Stomach (tissue), 4 donors: ENCODE data around the gene KRTAP9-4.

Experiments used
- CTCF ChIP-seq, 7 experiments: fragments of 450-650 bp in 4 of 7; fragments of 200-600 bp in 3 of 7; sonication (generic) in 3 of 7; IDR thresholded peaks; one replicate each; pipeline ENCODE4 v1.5.1; 2016 to 2019; ENCODE audit warnings: antibody characterized with exemption in 7 of 7, control low read depth in 2 of 7, mild to moderate bottlenecking in 1 of 7
- POLR2A ChIP-seq, 4 donors: fragments of 450-650 bp; IDR thresholded peaks; one replicate each; pipeline ENCODE4 v1.6.1; 2016; ENCODE audit warnings: antibody characterized with exemption in 4 of 4, control low read depth in 2 of 4, mild to moderate bottlenecking in 1 of 4, moderate library complexity in 1 of 4
- POLR2AphosphoS5 ChIP-seq, 3 donors: sonication (generic); formaldehyde crosslinking; IDR thresholded peaks; one replicate each; pipeline ENCODE4 v1.6.1; 2016; ENCODE audit warnings: antibody characterized with exemption in 3 of 3

- TF ChIP-seq CTCF (IDR thresholded peaks at IDR 0.05) (no peak), POLR2AphosphoS5 (IDR thresholded peaks at IDR 0.05) (no peak), POLR2A (IDR thresholded peaks at IDR 0.05) (no peak)
These were observed 34.6 kb downstream of the KRTAP9-4 start for GRCh38 chr17:41284043-41284442.
